Mammary epithelial cell (primary cell): Measurements from ENCODE around the gene MORN4.

Experiments
- CTCF ChIP-seq, 2 donors: IDR thresholded peaks in 1 of 2; conservative IDR thresholded peaks in 1 of 2; 2 replicates each; pipeline ENCODE4 v1.5.1; 2011 to 2012; ENCODE audit warnings: inconsistent platforms in 2 of 2, low read length in 2 of 2, mild to moderate bottlenecking in 2 of 2, control low read depth in 1 of 2, low read depth in 1 of 2; ENCODE audit not compliant: insufficient read depth in 1 of 2; ENCODE audit errors: extremely low read depth in 1 of 2
- EZH2 ChIP-seq: IDR thresholded peaks from 2 replicates; pipeline ENCODE4 v1.6.1; 2012; ENCODE audit warnings: low read length, inconsistent platforms, borderline replicate concordance

- TF ChIP-seq EZH2 (no peak), CTCF (conservative IDR thresholded peaks at IDR 0.05 in 1 of 2, IDR thresholded peaks at IDR 0.05 in 1 of 2; ENCODE audit: extremely low read depth in 1 of 2, insufficient read depth in 1 of 2, low read depth in 1 of 2, low read length in 2 of 2) (no peak)
Measured at GRCh38 chr10:97623277-97623676, 10.0 kb downstream of the MORN4 start.
